HL-60/S4 treated with phorbol 12-myristate 13-acetate at 8.2 ng/mL for 4 days and 3 days (cell line): ENCODE measurements around the gene PAQR6.

ENCODE experiments used
- in situ Hi-C: fragments of 300-500 bp; cut with MboI; formaldehyde crosslinking; loops from 2 replicates; pipeline ENCODE4 v1.15.0; 2022; ENCODE audit warnings: low sequenced_read_pairs

The PAQR6 gene

DNA sequence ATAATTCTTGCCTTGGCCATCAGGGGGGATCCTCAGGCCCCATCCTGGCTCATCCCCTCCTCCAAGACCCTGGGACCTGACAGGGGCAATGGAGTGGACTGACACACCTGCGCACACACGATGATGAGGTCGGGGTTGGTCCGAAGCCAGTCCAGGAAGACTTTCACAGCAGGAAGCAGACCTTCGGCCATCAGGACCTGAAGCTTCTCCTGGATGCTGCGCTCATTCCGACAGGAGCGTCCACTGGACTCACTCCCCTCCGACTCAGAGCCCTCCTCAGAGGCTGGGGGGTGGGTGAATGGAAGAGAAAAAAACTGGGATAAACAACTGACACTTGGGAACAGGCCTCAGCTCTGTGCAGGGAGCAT lies 15.4 kb upstream of the PAQR6 start:
- in situ Hi-C loops: no loop called here

- in situ Hi-C loops: no loop called here
Observed at GRCh38 chr1:156262461-156263287, 14.8 kb upstream of the PAQR6 start.

GRCh38 chr1:156260896-156261295 lies 13.0 kb upstream of the PAQR6 start:
- in situ Hi-C loops: no loop called here

DNA sequence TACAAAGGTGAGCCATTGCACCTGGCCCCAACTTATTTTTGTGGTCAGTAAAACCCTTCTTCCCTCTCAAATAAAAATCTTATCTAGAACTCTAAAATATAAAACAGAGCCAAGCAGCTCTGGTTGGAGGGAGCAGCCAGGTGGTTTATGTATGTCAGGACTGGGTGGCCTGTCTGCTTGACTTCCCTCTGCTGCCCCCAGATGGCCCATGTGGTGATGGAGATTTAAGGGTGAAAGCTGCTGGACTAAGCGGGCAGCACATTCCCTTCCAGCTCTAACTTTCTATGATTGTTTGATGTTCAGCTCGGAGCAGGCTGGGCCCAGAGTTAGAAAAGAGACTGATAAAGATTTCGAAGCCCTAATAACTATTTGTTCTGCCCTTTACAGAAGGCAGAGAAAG lies 11.9 kb upstream of the PAQR6 start:
- in situ Hi-C loops: no loop called here

GRCh38 chr1:156258859-156259258 lies 11.0 kb upstream of the PAQR6 start:
- in situ Hi-C loops: no loop called here

DNA sequence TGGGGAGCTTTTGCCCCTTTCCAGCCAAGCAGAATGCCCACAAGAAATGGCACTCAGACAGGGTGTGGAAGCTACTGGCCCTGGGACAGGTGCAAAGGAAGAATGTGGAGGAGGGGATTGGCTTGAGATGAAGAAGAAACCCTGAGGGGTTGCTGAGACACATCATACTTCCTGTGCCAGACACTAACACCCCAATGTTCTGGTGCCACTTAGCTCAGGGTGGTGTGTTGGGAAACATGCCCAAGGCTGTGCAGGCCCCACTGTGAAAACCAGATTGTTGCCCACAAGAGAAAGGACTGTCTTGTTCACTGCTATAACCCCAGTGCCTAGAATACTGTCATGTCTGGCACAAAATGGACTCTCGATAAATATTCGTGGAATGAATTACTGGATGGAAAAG lies 9.9 kb upstream of the PAQR6 start:
- in situ Hi-C loops: no loop called here

- in situ Hi-C loops: no loop called here
Observed at GRCh38 chr1:156253634-156254033, 5.8 kb upstream of the PAQR6 start.

DNA sequence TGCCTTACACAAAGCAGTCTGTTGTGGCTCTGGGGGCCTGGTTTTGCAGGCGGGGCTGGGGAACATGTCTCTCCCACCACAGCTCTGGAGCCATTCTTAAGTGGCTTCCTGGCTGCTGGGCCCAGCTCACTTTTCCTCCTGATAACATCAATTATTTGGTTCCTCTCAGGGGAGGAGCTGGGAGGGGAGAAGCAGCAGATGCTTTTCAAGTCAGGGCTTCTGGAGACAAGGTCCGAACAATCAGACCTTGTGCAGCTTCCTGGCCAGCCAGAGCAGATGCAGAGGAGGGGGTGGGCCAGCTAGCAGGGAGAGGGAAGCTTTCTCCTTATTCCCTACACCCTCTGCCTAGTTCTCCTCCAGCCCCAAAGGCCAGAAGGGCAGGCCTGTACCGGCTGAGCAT lies 3.7 kb upstream of the PAQR6 start:
- in situ Hi-C loops: no loop called here

DNA sequence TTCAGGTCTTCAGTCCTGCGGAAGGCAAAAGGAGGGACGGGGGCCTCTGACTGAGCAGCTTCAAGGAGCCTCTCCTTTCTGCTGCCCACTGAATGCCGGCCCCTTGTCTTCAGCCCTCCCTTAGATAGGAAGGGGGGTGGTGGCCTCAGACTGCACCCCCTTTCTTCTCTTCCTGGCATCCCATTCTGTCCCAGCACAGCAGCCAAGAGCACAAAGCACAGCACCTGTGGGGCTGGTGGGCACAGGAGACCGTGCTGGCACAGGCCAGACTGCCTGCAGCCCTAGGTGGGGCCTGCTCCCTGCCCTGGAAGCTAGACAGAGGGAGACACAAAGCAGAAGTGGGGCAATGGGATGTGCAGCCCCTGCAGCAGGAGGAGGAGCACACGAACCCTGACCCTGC lies 1.7 kb upstream of the PAQR6 start:
- in situ Hi-C loops: no loop called here

DNA sequence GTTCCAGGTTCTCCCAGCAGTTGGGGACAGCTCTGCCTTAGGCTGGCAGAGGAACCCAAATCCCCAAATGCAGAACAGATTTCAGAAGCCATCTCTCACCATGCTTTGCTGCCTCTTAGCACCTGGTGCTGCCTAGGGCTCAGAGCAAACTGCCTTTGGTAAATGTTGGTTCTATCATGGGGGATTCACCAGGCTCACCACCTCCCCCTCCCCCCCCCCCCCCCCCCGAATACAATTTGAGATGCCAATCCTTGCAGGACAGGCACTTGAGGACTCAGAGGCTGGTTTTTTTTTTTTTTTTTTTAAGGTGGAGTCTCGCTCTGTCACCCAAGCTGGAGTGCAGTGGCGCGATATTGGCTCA lies 447 bp upstream of the PAQR6 start:
- in situ Hi-C loops: no loop called here

- in situ Hi-C loops: no loop called here
Observed at GRCh38 chr1:156246781-156247459, 936 bp downstream of the PAQR6 start.

- in situ Hi-C loops: no loop called here
Observed at GRCh38 chr1:156246241-156246780, 1.5 kb downstream of the PAQR6 start.

GRCh38 chr1:156245451-156246232 lies 2.2 kb downstream of the PAQR6 start:
- in situ Hi-C loops: no loop called here

DNA sequence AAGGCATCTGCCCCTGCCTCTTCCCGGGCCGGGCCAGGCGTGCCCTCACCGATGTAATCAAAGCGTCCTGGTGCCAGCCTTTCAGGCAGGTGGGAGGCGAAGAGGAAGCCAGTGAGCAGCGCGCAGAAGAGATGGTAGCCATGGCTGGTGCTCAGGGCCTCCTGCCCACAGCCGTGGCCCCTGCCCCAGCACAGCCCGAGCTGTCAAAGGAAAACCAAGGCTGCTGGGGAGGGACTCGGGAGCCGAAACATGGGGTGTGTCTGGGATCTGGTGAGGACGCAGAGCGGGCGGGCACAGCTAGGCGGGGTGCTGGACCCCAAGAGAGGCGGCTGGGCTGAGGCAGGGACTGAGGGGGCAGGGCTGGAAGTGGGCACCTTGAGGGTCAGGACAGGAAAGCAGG lies 3.1 kb downstream of the PAQR6 start:
- in situ Hi-C loops: no loop called here

DNA sequence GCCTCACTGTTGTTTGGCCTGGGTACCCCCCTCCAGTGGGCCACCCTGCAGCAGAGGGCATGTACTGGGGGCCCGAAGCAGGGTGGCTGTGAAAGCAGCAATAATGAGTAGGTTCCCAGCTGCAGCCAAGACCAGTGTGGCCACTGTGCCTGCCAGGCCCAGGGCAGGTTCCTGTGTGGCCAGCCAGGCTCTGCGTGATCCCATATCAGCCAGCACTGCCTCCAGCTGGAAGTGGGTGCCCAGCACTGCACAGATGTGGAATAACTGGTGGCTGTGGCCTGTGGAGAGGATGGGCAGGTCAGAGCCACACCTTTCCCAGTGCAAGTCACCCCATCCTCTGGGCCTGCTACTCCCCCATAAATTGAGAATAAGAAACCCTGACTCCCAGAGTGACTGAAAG lies 3.7 kb downstream of the PAQR6 start:
- in situ Hi-C loops: no loop called here

DNA sequence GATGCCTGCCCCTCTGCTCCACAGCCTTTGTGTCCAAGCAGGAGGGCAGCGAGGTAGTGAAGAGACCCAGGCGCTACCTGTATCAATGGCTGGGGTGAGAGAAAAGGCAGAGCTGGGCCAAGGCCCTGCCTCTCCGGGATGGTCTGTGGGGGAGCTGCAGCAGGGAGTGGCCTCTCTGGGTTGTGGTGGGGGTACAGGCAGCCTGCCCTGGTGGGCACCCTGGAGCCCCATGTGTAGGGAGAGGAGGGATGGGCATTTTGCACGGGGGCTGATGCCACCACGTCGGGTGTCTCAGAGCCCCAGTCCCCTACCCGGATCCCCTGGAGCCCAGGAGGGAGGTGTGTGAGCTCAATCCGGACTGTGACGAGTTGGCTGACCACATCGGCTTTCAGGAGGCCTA lies 5.1 kb downstream of the PAQR6 start:
- in situ Hi-C loops: no loop called here

DNA sequence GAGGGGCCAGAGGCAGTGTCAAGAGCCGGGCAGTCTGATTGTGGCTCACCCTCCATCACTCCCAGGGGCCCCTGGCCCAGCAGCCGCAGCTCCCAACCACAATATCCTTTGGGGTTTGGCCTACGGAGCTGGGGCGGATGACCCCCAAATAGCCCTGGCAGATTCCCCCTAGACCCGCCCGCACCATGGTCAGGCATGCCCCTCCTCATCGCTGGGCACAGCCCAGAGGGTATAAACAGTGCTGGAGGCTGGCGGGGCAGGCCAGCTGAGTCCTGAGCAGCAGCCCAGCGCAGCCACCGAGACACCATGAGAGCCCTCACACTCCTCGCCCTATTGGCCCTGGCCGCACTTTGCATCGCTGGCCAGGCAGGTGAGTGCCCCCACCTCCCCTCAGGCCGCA lies 5.9 kb downstream of the PAQR6 start, which contains the start of gene BGLAP:
Gene BGLAP, plus strand, starts transcription at position 259 of the 400 bp plus-strand sequence. Its CDS starts 48 bp downstream, at position 307.
- in situ Hi-C loops: no loop called here

- in situ Hi-C loops: no loop called here
Observed at GRCh38 chr1:156241311-156241811, 6.5 kb downstream of the PAQR6 start.

DNA sequence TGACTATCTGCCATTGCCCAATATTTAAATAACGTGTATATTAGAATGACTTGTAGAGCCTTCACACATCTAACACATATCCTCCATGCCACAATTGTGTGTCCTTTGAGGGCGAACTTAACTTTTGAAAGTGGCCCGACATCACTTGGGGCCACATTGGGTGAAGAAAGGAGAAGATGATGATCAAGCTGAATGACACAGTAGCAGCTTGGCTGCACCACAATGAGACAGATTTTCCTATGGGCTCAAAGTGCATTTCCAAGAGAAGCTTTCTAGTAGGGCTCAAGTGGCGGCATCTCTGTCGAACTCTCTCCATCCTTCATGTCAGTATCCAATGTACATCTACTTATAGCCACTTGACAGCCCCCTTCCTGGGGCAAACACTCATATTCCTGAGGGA lies 9.6 kb downstream of the PAQR6 start:
- in situ Hi-C loops: no loop called here

DNA sequence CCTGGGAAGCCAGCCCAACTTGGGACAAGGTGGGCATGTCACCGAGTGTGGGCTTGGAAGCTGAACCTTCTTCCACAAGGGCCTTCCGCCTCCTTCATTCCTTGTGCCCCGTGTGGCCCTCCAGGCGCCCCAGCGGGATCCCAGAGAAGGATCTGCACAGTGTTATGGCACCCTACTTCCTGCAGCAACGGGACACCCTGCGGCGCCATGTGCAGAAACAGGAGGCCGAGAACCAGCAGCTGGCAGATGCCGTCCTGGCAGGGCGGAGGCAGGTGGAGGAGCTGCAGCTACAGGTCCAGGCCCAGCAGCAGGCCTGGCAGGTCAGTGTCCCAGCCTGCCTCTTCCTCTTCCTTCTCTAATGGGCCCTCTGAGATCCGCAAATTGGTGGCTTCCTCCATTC lies 11.7 kb downstream of the PAQR6 start:
- in situ Hi-C loops: no loop called here

GRCh38 chr1:156233426-156234127 lies 14.3 kb downstream of the PAQR6 start:
- in situ Hi-C loops: no loop called here
